Type B pancreatic cell (in vitro differentiated cells): ENCODE measurements around the gene C1orf116. TPM values are rescaled to one million over a fixed set of nuclear protein-coding genes. Genes with fewer than 3 reads are reported as not detected.

Source experiments
- DNase-seq: peaks from one replicate; pipeline ENCODE4 v3.0.0; 2021; ENCODE audit warnings: mixed read lengths; ENCODE audit not compliant: unreplicated experiment; ENCODE audit errors: extremely low spot score
- H3K27ac Mint-ChIP-seq: 2 replicates; pipeline ENCODE4 v1.8.0; 2021; ENCODE audit warnings: mild to moderate bottlenecking, mixed read lengths
- H3K27me3 Mint-ChIP-seq: 2 replicates; pipeline ENCODE4 v1.8.0; 2021; ENCODE audit warnings: mixed read lengths
- H3K36me3 Mint-ChIP-seq: 2 replicates; pipeline ENCODE4 v1.8.0; 2021; ENCODE audit warnings: mixed read lengths
- H3K4me1 Mint-ChIP-seq: one replicate; pipeline ENCODE4 v1.8.0; 2021; ENCODE audit warnings: mixed read lengths; ENCODE audit not compliant: unreplicated experiment
- H3K4me3 Mint-ChIP-seq: 2 replicates; pipeline ENCODE4 v1.8.0; 2021; ENCODE audit warnings: mild to moderate bottlenecking, mixed read lengths
- H3K9me3 Mint-ChIP-seq: 2 replicates; pipeline ENCODE4 v1.8.0; 2021; ENCODE audit warnings: mixed read lengths
- total RNA-seq: library from RNA; stranded (reverse); gene quantifications from 2 replicates; pipeline ENCODE4 v1.2.1, GENCODE V29; 2021; ENCODE audit warnings: low replicate concordance
- TF ChIP-seq, protein P1 (sequence below): fragments of 200-600 bp; sonication (generic); conservative IDR thresholded peaks from 2 replicates; pipeline ENCODE4 v1.5.0; 2021; ENCODE audit warnings: antibody characterized with exemption, mild to moderate bottlenecking

Gene C1orf116
- total RNA-seq, 1 donor from 2014 or later: 50.4 TPM

DNA sequence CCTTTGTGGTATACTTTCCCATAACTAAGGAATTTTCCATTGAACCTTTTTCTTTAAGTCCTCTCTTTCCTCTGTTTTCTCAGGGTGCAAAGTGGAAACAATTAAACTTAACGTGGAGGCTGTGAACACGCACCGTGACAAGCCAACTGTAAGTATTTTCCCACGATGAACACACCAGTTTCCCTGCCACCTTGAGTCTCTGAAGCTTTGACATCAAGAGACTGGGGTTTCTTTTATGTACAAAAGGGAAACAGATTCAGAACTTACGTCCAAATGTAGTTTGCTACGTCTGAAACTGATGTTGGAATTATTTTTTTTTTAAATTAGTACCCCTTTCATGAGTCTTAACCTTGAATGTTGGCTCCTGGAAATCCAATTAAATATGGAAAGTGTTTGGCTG lies 38.9 kb upstream of the C1orf116 start:
- Mint-ChIP-seq H3K4me1 (peaks cover 10% of the 10 kb centered on the region), H3K4me3 (no peak overlapping the region), H3K9me3 (no peaks in the 10 kb centered on the region), H3K27me3 (no peaks in the 10 kb centered on the region), H3K27ac (no peak overlapping the region), H3K36me3 (peaks cover 33% of the 10 kb centered on the region)
- DNase-seq: no peak
- TF ChIP-seq, protein P1, sequence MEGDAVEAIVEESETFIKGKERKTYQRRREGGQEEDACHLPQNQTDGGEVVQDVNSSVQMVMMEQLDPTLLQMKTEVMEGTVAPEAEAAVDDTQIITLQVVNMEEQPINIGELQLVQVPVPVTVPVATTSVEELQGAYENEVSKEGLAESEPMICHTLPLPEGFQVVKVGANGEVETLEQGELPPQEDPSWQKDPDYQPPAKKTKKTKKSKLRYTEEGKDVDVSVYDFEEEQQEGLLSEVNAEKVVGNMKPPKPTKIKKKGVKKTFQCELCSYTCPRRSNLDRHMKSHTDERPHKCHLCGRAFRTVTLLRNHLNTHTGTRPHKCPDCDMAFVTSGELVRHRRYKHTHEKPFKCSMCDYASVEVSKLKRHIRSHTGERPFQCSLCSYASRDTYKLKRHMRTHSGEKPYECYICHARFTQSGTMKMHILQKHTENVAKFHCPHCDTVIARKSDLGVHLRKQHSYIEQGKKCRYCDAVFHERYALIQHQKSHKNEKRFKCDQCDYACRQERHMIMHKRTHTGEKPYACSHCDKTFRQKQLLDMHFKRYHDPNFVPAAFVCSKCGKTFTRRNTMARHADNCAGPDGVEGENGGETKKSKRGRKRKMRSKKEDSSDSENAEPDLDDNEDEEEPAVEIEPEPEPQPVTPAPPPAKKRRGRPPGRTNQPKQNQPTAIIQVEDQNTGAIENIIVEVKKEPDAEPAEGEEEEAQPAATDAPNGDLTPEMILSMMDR: no peak

GRCh38 chr1:207070811-207071210 lies 38.3 kb upstream of the C1orf116 start:
- H3K36me3 Mint-ChIP-seq: peaks cover 33% of the 10 kb centered on the region
- DNase-seq: no peak
- H3K9me3 Mint-ChIP-seq: no peaks in the 10 kb centered on the region
- H3K4me3 Mint-ChIP-seq: no peak overlapping the region
- no peaks in the 10 kb centered on the region for H3K27me3 Mint-ChIP-seq
- peaks cover 10% of the 10 kb centered on the region for H3K4me1 Mint-ChIP-seq
- TF ChIP-seq, protein P1: no peak
- H3K27ac Mint-ChIP-seq: no peak overlapping the region

- no peaks in the 10 kb centered on the region for H3K9me3 Mint-ChIP-seq
- H3K36me3 Mint-ChIP-seq: peaks cover 33% of the 10 kb centered on the region
- TF ChIP-seq, protein P1: no peak
- DNase-seq: no peak
- H3K27ac Mint-ChIP-seq: no peak overlapping the region
- H3K4me3 Mint-ChIP-seq: no peak overlapping the region
- H3K4me1 Mint-ChIP-seq: peaks cover 10% of the 10 kb centered on the region
- H3K27me3 Mint-ChIP-seq: no peaks in the 10 kb centered on the region
Measured at GRCh38 chr1:207069858-207070506, 37.4 kb upstream of the C1orf116 start.

- H3K4me1 Mint-ChIP-seq: peaks cover 5% of the 10 kb centered on the region
- H3K27ac Mint-ChIP-seq: no peak overlapping the region
- TF ChIP-seq, protein P1: no peak
- peaks cover 29% of the 10 kb centered on the region for H3K36me3 Mint-ChIP-seq
- no peak overlapping the region for H3K4me3 Mint-ChIP-seq
- no peak for DNase-seq
- no peaks in the 10 kb centered on the region for H3K9me3 Mint-ChIP-seq
- no peaks in the 10 kb centered on the region for H3K27me3 Mint-ChIP-seq
Measured at GRCh38 chr1:207069061-207069460, 36.5 kb upstream of the C1orf116 start.

DNA sequence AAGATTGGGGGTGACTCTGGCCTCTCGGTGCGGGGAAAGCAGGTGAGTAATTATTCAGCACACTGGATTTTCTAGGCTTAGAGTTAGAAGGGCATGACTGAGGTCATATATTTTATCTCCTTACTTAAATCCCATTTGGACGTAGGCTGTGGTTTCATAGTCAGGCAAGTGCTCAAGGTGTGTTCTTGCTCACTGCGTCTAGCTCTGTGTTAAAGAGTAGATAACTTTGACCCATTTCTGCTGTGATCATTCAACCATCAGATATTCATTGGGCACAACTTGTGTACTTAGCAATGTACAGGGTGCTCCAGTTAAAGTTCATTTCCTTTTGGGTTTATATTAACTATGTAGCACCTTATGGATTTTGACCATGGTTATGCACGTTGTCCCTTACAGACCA lies 35.1 kb upstream of the C1orf116 start:
- Mint-ChIP-seq H3K4me1 (peaks cover 5% of the 10 kb centered on the region), H3K27ac (no peak overlapping the region), H3K9me3 (no peaks in the 10 kb centered on the region), H3K27me3 (no peaks in the 10 kb centered on the region), H3K4me3 (no peak overlapping the region), H3K36me3 (peaks cover 33% of the 10 kb centered on the region)
- TF ChIP-seq, protein P1: no peak
- DNase-seq: no peak
